ENCODE data around the gene ZNF214. TPM values are rescaled to one million over a fixed set of nuclear protein-coding genes. Genes with fewer than 3 reads are reported as not detected.
"Not testable (repeated sequence)": the region's sequence is repeated elsewhere in the genome, so short reads cannot be mapped to it uniquely, and the experiment has no call there.

ZNF214 gene
- polyA plus RNA-seq, 4 donors, result 0.27 to 6.8 (median 0.97) TPM; not detected in 1

- H3K9me3 ChIP-seq (ENCODE audit: control insufficient read depth in 2 of 2, insufficient read depth in 1 of 2, low read depth in 1 of 2, low read length in 1 of 2); FAIRE-seq; H3K27me3 ChIP-seq (ENCODE audit: control insufficient read depth in 3 of 3, insufficient read depth in 3 of 3, low read length in 3 of 3); H3K4me1 ChIP-seq (ENCODE audit: control insufficient read depth in 3 of 3, insufficient read depth in 2 of 3, low read depth in 1 of 3, low read length in 2 of 3); H3K4me3 ChIP-seq (ENCODE audit: low read depth in 1 of 3, low read length in 3 of 3); DNase-seq; H3K36me3 ChIP-seq (ENCODE audit: control insufficient read depth in 3 of 3, insufficient read depth in 2 of 3, low read depth in 1 of 3, low read length in 3 of 3); H3K27ac ChIP-seq (ENCODE audit: low read depth in 1 of 3, low read length in 2 of 3): not testable (repeated sequence)
- WGBS, 3 donors, result 73 to 84% (median 79%) methylated on average over 4 of the region's 4 CpGs
Measured at GRCh38 chr11:6969854-6970253, 50.3 kb downstream of the ZNF214 start.

- 91 to 95% (median 91%) methylated on average over 1 of the region's 1 CpG for WGBS, 3 donors
- FAIRE-seq (no peak), DNase-seq (no peak)
- no peak overlapping the region for H3K27ac ChIP-seq (ENCODE audit: low read depth in 1 of 3, low read length in 2 of 3)
- no peaks in the 10 kb centered on the region for H3K36me3 ChIP-seq (ENCODE audit: control insufficient read depth in 3 of 3, insufficient read depth in 2 of 3, low read depth in 1 of 3, low read length in 3 of 3)
- no peaks in the 10 kb centered on the region for H3K9me3 ChIP-seq (ENCODE audit: control insufficient read depth in 2 of 2, insufficient read depth in 1 of 2, low read depth in 1 of 2, low read length in 1 of 2)
- H3K4me1 ChIP-seq (ENCODE audit: control insufficient read depth in 3 of 3, insufficient read depth in 2 of 3, low read depth in 1 of 3, low read length in 2 of 3), result no peaks in the 10 kb centered on the region
- H3K27me3 ChIP-seq (ENCODE audit: control insufficient read depth in 3 of 3, insufficient read depth in 3 of 3, low read length in 3 of 3), result no peaks in the 10 kb centered on the region
- H3K4me3 ChIP-seq (ENCODE audit: low read depth in 1 of 3, low read length in 3 of 3), result no peak overlapping the region
Measured at GRCh38 chr11:6968816-6969215, 51.3 kb downstream of the ZNF214 start.

- Histone ChIP-seq H3K9me3 (ENCODE audit: control insufficient read depth in 2 of 2, insufficient read depth in 1 of 2, low read depth in 1 of 2, low read length in 1 of 2) (no peaks in the 10 kb centered on the region), H3K27ac (ENCODE audit: low read depth in 1 of 3, low read length in 2 of 3) (no peak overlapping the region), H3K36me3 (ENCODE audit: control insufficient read depth in 3 of 3, insufficient read depth in 2 of 3, low read depth in 1 of 3, low read length in 3 of 3) (no peaks in the 10 kb centered on the region), H3K4me3 (ENCODE audit: low read depth in 1 of 3, low read length in 3 of 3) (no peak overlapping the region), H3K4me1 (ENCODE audit: control insufficient read depth in 3 of 3, insufficient read depth in 2 of 3, low read depth in 1 of 3, low read length in 2 of 3) (no peaks in the 10 kb centered on the region), H3K27me3 (ENCODE audit: control insufficient read depth in 3 of 3, insufficient read depth in 3 of 3, low read length in 3 of 3) (no peaks in the 10 kb centered on the region)
- no peak for DNase-seq
- FAIRE-seq, result no peak
- WGBS, 3 donors, result 86 to 96% (median 93%) methylated on average over 1 of the region's 1 CpG
Measured at GRCh38 chr11:6962673-6963072, 57.5 kb downstream of the ZNF214 start.

- H3K9me3 ChIP-seq (ENCODE audit: control insufficient read depth in 2 of 2, insufficient read depth in 1 of 2, low read depth in 1 of 2, low read length in 1 of 2), result no peaks in the 10 kb centered on the region
- FAIRE-seq (no peak), DNase-seq (no peak)
- H3K27me3 ChIP-seq (ENCODE audit: control insufficient read depth in 3 of 3, insufficient read depth in 3 of 3, low read length in 3 of 3), result no peaks in the 10 kb centered on the region
- H3K27ac ChIP-seq (ENCODE audit: low read depth in 1 of 3, low read length in 2 of 3), result peak overlapping the region in 1 of 3 donors; percentile 39
- H3K36me3 ChIP-seq (ENCODE audit: control insufficient read depth in 3 of 3, insufficient read depth in 2 of 3, low read depth in 1 of 3, low read length in 3 of 3), result no peaks in the 10 kb centered on the region
- no peaks in the 10 kb centered on the region for H3K4me1 ChIP-seq (ENCODE audit: control insufficient read depth in 3 of 3, insufficient read depth in 2 of 3, low read depth in 1 of 3, low read length in 2 of 3)
- no peak overlapping the region for H3K4me3 ChIP-seq (ENCODE audit: low read depth in 1 of 3, low read length in 3 of 3)
Measured at GRCh38 chr11:6962141-6962540, 58.0 kb downstream of the ZNF214 start.

GRCh38 chr11:6954248-6954647, 65.9 kb downstream of the ZNF214 start:
- not testable (repeated sequence) for H3K36me3 ChIP-seq (ENCODE audit: control insufficient read depth in 3 of 3, insufficient read depth in 2 of 3, low read depth in 1 of 3, low read length in 3 of 3); H3K9me3 ChIP-seq (ENCODE audit: control insufficient read depth in 2 of 2, insufficient read depth in 1 of 2, low read depth in 1 of 2, low read length in 1 of 2); H3K27me3 ChIP-seq (ENCODE audit: control insufficient read depth in 3 of 3, insufficient read depth in 3 of 3, low read length in 3 of 3); DNase-seq; FAIRE-seq; H3K4me3 ChIP-seq (ENCODE audit: low read depth in 1 of 3, low read length in 3 of 3); H3K4me1 ChIP-seq (ENCODE audit: control insufficient read depth in 3 of 3, insufficient read depth in 2 of 3, low read depth in 1 of 3, low read length in 2 of 3); H3K27ac ChIP-seq (ENCODE audit: low read depth in 1 of 3, low read length in 2 of 3)
- 92 to 94% (median 93%) methylated on average over 9 to 10 of the region's 10 CpGs for WGBS, 3 donors

Other genes starting within 250 kb of the ZNF214 start
- gene OR2AG2, start 248.4 kb downstream of the ZNF214 start, polyA plus RNA-seq, result under 1 TPM in 2 of 4 donors, not detected in 2; 0.07 to 0.09 TPM
- gene OR2AG1, start 237.3 kb downstream of the ZNF214 start, polyA plus RNA-seq, result under 1 TPM in 1 of 4 donors, not detected in 3; 0.01 TPM
- under 1 TPM in 1 of 4 donors, not detected in 3; 0.03 TPM for gene OR6A2, start 220.7 kb downstream of the ZNF214 start, polyA plus RNA-seq
- not detected for gene OR10A5, start 174.7 kb downstream of the ZNF214 start, polyA plus RNA-seq
- gene OR10A2, start 157.3 kb downstream of the ZNF214 start, polyA plus RNA-seq, result under 1 TPM in 1 of 4 donors, not detected in 3; 0.03 TPM
- not detected for gene OR10A4, start 143.7 kb downstream of the ZNF214 start, polyA plus RNA-seq
- gene OR2D2, start 127.8 kb downstream of the ZNF214 start, polyA plus RNA-seq, result not detected
- not detected for gene OR2D3, start 99.3 kb downstream of the ZNF214 start, polyA plus RNA-seq
- 1 to 10 TPM in 2 of 4 donors, under 1 TPM in 2; 0.45 to 7.1 (median 1.4) TPM for gene ZNF215, start 93.9 kb downstream of the ZNF214 start, polyA plus RNA-seq
- gene NLRP14, start 133 bp upstream of the ZNF214 start, polyA plus RNA-seq, result under 1 TPM in 2 of 4 donors, not detected in 2; 0.03 to 0.97 TPM
- gene RBMXL2, start 68.7 kb upstream of the ZNF214 start, polyA plus RNA-seq, result under 1 TPM in 2 of 4 donors, not detected in 2; 0.06 to 0.47 TPM
- under 1 TPM in 2 of 4 donors, not detected in 2; 0.09 to 0.72 TPM for gene SYT9, start 231.6 kb upstream of the ZNF214 start, polyA plus RNA-seq

Measured in small intestine (tissue), 7 donors.